ENCODE data around the gene PPP1R37.

The PPP1R37 gene

DNA sequence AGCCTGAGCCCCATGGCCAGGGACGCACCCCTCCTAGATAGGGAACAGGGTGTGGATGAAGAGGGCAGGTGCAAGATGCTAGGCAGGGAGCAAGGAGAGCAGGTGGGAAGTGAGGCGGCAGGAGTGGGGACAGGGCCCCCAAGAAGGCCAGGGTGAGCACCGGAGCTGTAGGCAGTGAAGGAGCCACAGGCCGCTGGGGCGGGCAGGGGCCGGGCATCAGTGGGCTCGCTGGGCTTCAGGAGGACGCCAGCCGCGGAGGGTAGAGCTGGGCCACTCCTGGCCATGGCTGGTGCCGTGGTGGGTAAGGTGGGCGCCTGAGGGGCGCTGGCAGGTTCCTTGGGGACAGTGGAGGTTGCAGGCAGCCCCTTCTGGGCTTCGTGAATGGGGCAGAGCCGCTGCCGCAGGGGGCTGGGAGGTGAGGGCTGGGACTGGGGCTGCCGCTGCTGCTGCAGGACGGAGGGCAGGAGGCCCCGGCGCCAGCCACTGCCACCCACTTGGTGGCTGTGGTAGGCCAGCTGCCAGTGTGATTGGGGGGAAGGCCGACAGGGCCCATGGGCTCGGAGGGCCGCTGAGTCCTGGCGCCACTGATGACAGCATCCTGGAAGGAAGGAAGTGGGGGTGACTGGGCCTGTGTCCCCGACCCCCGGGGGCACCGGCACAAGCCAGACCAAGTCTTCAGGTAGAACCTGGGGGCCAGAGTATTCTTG, 65.7 kb downstream of the PPP1R37 start:
- DNase-seq: no peak
- intact Hi-C loops (cut with DNase I; ENCODE audit: low total_unique reads): no loop called here
- Histone ChIP-seq H3K4me3 (no peak overlapping the region), H3K27me3 (peaks cover 0 to 90% of the 10 kb centered on the region in 2 donors), H3K9me3 (no peaks in the 10 kb centered on the region), H3K4me1 (peaks cover under 1 to 22% (median 3%) of the 10 kb centered on the region in 4 donors), H3K36me3 (no peaks in the 10 kb centered on the region), H3K27ac (no peak overlapping the region)
- TF ChIP-seq, protein P1, sequence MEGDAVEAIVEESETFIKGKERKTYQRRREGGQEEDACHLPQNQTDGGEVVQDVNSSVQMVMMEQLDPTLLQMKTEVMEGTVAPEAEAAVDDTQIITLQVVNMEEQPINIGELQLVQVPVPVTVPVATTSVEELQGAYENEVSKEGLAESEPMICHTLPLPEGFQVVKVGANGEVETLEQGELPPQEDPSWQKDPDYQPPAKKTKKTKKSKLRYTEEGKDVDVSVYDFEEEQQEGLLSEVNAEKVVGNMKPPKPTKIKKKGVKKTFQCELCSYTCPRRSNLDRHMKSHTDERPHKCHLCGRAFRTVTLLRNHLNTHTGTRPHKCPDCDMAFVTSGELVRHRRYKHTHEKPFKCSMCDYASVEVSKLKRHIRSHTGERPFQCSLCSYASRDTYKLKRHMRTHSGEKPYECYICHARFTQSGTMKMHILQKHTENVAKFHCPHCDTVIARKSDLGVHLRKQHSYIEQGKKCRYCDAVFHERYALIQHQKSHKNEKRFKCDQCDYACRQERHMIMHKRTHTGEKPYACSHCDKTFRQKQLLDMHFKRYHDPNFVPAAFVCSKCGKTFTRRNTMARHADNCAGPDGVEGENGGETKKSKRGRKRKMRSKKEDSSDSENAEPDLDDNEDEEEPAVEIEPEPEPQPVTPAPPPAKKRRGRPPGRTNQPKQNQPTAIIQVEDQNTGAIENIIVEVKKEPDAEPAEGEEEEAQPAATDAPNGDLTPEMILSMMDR (IDR thresholded peaks at IDR 0.05): no peak

DNA sequence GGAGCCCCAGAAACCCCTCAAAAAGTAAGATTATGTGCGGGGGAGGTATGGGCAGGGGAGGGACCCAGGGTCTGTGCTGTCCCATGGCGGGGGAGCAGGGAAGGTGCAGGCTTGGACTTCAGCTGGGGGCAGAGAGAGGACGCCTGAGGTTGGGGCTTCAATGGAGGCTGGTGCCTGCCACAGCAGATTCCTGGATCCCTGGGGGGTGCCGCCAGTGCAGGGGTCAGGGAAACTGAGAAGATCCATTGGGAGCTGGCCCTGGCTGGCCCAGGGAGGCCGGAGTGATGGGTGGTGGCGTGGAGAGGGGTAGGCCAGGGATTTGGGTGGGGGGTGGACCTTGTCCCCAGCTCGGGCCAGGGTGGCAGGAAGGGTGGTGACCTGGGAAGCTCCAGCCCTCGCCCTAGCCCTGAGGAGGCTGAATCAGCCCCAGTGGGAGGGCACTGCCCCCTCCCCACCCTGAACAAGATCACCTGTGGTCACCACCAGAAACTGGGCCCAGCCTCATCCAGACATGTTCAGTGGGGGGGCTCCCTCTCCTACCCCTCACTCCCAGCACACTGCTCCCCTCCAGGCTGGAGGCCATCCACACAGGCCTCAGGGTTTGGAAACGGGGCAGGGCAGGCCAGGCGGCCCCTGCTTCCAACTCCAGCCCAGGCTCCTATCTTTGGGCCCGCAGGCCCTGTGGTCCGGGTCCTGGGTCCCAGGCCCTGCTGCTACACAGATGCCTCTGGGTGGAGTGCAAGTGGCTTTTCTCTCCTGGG, 66.4 kb downstream of the PPP1R37 start:
- no peaks in the 10 kb centered on the region for H3K9me3 ChIP-seq
- no peak overlapping the region for H3K4me3 ChIP-seq
- intact Hi-C loops (cut with DNase I; ENCODE audit: low total_unique reads): no loop called here
- no peak overlapping the region for H3K27ac ChIP-seq
- TF ChIP-seq, protein P1 (IDR thresholded peaks at IDR 0.05): no peak
- no peaks in the 10 kb centered on the region for H3K36me3 ChIP-seq
- DNase-seq: no peak
- H3K27me3 ChIP-seq: peaks cover 0 to 84% of the 10 kb centered on the region in 2 donors
- peaks cover 0 to 21% (median 0%) of the 10 kb centered on the region in 4 donors for H3K4me1 ChIP-seq

DNA sequence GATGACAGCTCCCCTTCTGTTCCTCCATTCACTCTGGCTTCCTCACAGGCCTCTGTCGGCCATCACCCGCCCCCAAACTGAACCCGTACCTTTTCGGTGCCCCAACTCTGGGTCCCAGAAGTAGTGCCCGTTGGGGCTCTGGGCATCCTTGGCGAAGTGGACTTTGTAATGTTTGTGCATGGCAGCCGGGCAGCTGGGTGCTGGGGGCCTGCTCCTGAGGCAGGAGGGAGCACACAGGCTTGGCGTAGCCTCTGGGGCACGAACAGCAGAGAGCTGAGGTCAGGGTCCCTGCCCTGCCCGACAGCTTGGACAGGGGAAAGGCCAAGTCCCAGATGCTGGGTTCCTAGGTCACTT, 67.0 kb downstream of the PPP1R37 start:
- H3K27me3 ChIP-seq: peaks cover 0 to 83% of the 10 kb centered on the region in 2 donors
- H3K4me1 ChIP-seq: peaks cover 0 to 27% (median 0%) of the 10 kb centered on the region in 4 donors

DNA sequence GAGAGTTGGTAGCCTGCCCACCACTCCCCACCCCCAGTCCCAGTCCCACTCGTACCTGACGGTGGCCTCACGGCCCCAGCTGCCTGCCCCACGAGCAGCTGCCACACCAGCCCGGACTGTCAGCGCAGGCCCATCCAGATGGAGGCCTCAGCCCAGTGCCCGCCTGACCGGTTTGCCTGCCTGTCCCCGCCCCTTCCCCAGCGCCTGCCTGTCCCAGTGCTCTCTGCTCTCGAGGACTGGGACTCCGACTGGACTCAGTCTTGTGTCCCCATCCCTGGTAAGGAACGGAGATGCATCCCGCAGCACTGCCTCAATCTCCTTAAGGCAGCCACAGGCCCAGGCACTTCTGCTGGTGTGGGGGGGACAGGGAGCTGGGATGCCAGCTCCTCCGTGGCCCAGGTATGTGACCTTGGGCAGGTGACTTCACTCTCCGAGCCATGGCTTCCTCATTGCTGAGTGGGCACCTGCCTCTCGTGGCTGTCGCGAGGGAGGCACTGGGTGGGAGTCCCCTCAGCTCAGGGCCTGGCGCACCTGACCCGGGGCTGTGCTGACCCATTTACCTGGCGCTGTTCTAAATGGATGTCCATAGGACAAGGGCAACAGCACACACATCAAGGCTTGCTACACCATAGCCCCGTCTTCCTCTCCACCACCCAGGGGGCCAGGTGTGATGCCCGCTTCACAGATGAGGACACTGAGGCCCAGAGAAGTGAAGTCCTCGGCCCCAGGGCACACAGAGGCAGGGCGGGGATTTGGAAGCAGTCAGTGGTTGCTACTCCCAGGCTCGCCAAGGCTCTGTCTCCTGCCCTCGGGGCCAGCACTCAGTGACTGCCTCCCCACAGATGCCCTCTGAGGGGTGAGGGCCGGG, 68.1 kb downstream of the PPP1R37 start, which contains the start of gene NKPD1:
Gene NKPD1, minus strand, starts transcription at position 113 of the 868 bp plus-strand sequence. CDS start 832 bp downstream, outside the sequence.
- Histone ChIP-seq H3K4me3 (no peak within 1 kb of the TSS), H3K9me3 (no peaks in the 10 kb centered on the region), H3K27ac (no peak within 1 kb of the TSS), H3K27me3 (peaks cover 0 to 73% of the 10 kb centered on the region in 2 donors), H3K36me3 (no peaks in the 10 kb centered on the region), H3K4me1 (peaks cover 0 to 29% (median 0%) of the 10 kb centered on the region in 4 donors)
- no peak for DNase-seq
- TF ChIP-seq, protein P1 (IDR thresholded peaks at IDR 0.05): no peak
- intact Hi-C loops (cut with DNase I; ENCODE audit: low total_unique reads): no loop called here

More for the DNA sequence above, 67.0 kb downstream of the PPP1R37 start:
- no peak overlapping the region for H3K27ac ChIP-seq
- intact Hi-C loops (cut with DNase I; ENCODE audit: low total_unique reads): no loop called here
- TF ChIP-seq, protein P1 (IDR thresholded peaks at IDR 0.05): no peak
- H3K36me3 ChIP-seq: no peaks in the 10 kb centered on the region
- no peaks in the 10 kb centered on the region for H3K9me3 ChIP-seq
- H3K4me3 ChIP-seq: no peak overlapping the region
- DNase-seq: no peak

Measured in tibial artery (tissue), 4 donors.